IMR-90 (cell line): ENCODE measurements around the gene SERPINF2. TPM values are rescaled to one million over a fixed set of nuclear protein-coding genes. Genes with fewer than 3 reads are reported as not detected.

Source experiments
- ATAC-seq: fragments of 200-7000 bp; cut with Tn5 transposase; 2 replicates; pipeline ENCODE4 v1.9.1; 2020; ENCODE audit warnings: low read depth, mild to moderate bottlenecking, moderate library complexity
- BruUV-seq: library from RNA; stranded (reverse); fragments of 400-500 nt; replicated peaks from 2 replicates; lab custom pipeline; 2021; lab: Mats Ljungman, UMichigan
- CTCF ChIA-PET: fragments of 300-600 bp; formaldehyde crosslinking; extraction: SDS; loops from one replicate; lab custom pipeline; 2021; ENCODE audit warnings: antibody characterized with exemption; lab: Yijun Ruan, JAX
- POLR2A ChIA-PET: fragments of 300-600 bp; sonication (Branson Sonifier 250); formaldehyde crosslinking; loops from one replicate; lab custom pipeline; 2022; ENCODE audit warnings: antibody characterized with exemption; ENCODE audit not compliant: unreplicated experiment; lab: Charles Lee
- DNase-seq: peaks from one replicate; pipeline ENCODE4 v3.0.0; 2013
- H2AFZ ChIP-seq: replicated peaks from 2 replicates; pipeline ENCODE3; 2013; ENCODE audit warnings: low read length, mild to moderate bottlenecking; ENCODE audit not compliant: poor library complexity
- H2AK5ac ChIP-seq: 2 replicates; pipeline ENCODE4 v1.6.1; 2013; ENCODE audit warnings: low read depth, low read length, inconsistent platforms
- H2AK9ac ChIP-seq: replicated peaks from 2 replicates; pipeline ENCODE3; 2013; ENCODE audit warnings: mild to moderate bottlenecking, low read depth, low read length, moderate library complexity; ENCODE audit not compliant: poor library complexity
- H2BK120ac ChIP-seq: 2 replicates; pipeline ENCODE4 v1.6.1; 2013; ENCODE audit warnings: low read depth, low read length, inconsistent platforms
- H2BK15ac ChIP-seq: 3 replicates; pipeline ENCODE4 v1.6.1; 2013; ENCODE audit warnings: low read depth, low read length, inconsistent platforms
- H2BK20ac ChIP-seq: 2 replicates; pipeline ENCODE4 v1.6.1; 2013; ENCODE audit warnings: low read depth, mild to moderate bottlenecking, inconsistent platforms, low read length, moderate library complexity
- H2BK5ac ChIP-seq: 2 replicates; pipeline ENCODE4 v1.6.1; 2013; ENCODE audit warnings: mild to moderate bottlenecking, low read depth, low read length, inconsistent platforms; ENCODE audit not compliant: poor library complexity, severe bottlenecking
- H3K14ac ChIP-seq: replicated peaks from 2 replicates; pipeline ENCODE4 v1.6.1; 2013; ENCODE audit warnings: low read depth, low read length, inconsistent platforms
- H3K18ac ChIP-seq: 2 replicates; pipeline ENCODE4 v1.6.1; 2013; ENCODE audit warnings: low read depth, low read length, control low read depth
- H3K23ac ChIP-seq: 2 replicates; pipeline ENCODE4 v1.6.1; 2013; ENCODE audit warnings: low read depth, low read length, inconsistent platforms
- H3K27ac ChIP-seq: 2 replicates; pipeline ENCODE4 v1.5.1; 2013; ENCODE audit warnings: mild to moderate bottlenecking, control low read depth, low read length; ENCODE audit not compliant: insufficient read depth
- H3K27me3 ChIP-seq: 2 replicates; pipeline ENCODE4 v1.6.1; 2013; ENCODE audit warnings: low read length; ENCODE audit not compliant: control insufficient read depth, insufficient read depth
- H3K36me3 ChIP-seq: 2 replicates; pipeline ENCODE4 v1.6.1; 2013; ENCODE audit warnings: low read length, mixed read lengths; ENCODE audit not compliant: control insufficient read depth, insufficient read depth
- H3K4ac ChIP-seq: 2 replicates; pipeline ENCODE4 v1.6.1; 2013; ENCODE audit warnings: low read depth, low read length, inconsistent platforms
- H3K4me1 ChIP-seq: 2 replicates; pipeline ENCODE4 v1.6.1; 2013; ENCODE audit warnings: low read length, mixed read lengths; ENCODE audit not compliant: control insufficient read depth, insufficient read depth
- H3K4me2 ChIP-seq: 2 replicates; pipeline ENCODE4 v1.6.1; 2013; ENCODE audit warnings: low read depth, mild to moderate bottlenecking, control low read depth, low read length, moderate library complexity
- H3K4me3 ChIP-seq: 2 replicates; pipeline ENCODE4 v1.5.1; 2013; ENCODE audit warnings: low read depth, mild to moderate bottlenecking, control low read depth, low read length, moderate library complexity; ENCODE audit not compliant: insufficient read depth
- H3K56ac ChIP-seq: 2 replicates; pipeline ENCODE4 v1.6.1; 2013; ENCODE audit warnings: low read length, inconsistent platforms; ENCODE audit not compliant: insufficient read depth; ENCODE audit errors: extremely low read depth
- H3K79me1 ChIP-seq, 2 experiments: 2 replicates each; pipeline ENCODE4 v1.6.1; 2013; ENCODE audit warnings: low read length in 2 of 2, inconsistent platforms in 1 of 2, low read depth in 1 of 2
- H3K9ac ChIP-seq: 2 replicates; pipeline ENCODE4 v1.6.1; 2013; ENCODE audit warnings: low read depth, low read length, control low read depth
- H3K9me1 ChIP-seq: 2 replicates; pipeline ENCODE4 v1.6.1; 2013; ENCODE audit warnings: low read length, inconsistent platforms; ENCODE audit not compliant: insufficient read depth
- H3K9me3 ChIP-seq: 2 replicates; pipeline ENCODE4 v1.6.1; 2013; ENCODE audit warnings: low read length; ENCODE audit not compliant: control insufficient read depth, insufficient read depth
- H4K20me1 ChIP-seq: 2 replicates; pipeline ENCODE4 v1.6.1; 2013; ENCODE audit warnings: low read length, inconsistent platforms; ENCODE audit not compliant: insufficient read depth
- H4K5ac ChIP-seq: 2 replicates; pipeline ENCODE4 v1.6.1; 2013; ENCODE audit warnings: mild to moderate bottlenecking, low read depth, low read length, control low read depth
- H4K8ac ChIP-seq, 2 experiments: 2 replicates each; pipeline ENCODE4 v1.6.1; 2013; ENCODE audit warnings: low read depth in 2 of 2, low read length in 2 of 2, control low read depth in 1 of 2, inconsistent platforms in 1 of 2
- H4K91ac ChIP-seq: 2 replicates; pipeline ENCODE4 v1.6.1; 2013; ENCODE audit warnings: low read depth, low read length, inconsistent platforms; ENCODE audit not compliant: insufficient read depth
- BHLHE40 ChIP-seq: fragments of 150-350 bp; IDR thresholded peaks from 2 replicates; pipeline ENCODE4 v1.6.1; 2016; ENCODE audit warnings: mild to moderate bottlenecking, low read depth, low read length
- CHD1 ChIP-seq: IDR thresholded peaks from 2 replicates; pipeline ENCODE4 v1.6.1; 2012; ENCODE audit warnings: low read depth, low read length, improper control_type of control experiment
- CTCF ChIP-seq: conservative IDR thresholded peaks from 2 replicates; pipeline ENCODE4 v1.5.1; 2012; ENCODE audit warnings: mild to moderate bottlenecking, low read depth, low read length, improper control_type of control experiment
- MAZ ChIP-seq: IDR thresholded peaks from 2 replicates; pipeline ENCODE4 v1.6.1; 2012; ENCODE audit warnings: low read depth, mild to moderate bottlenecking, low read length, improper control_type of control experiment, moderate library complexity, borderline replicate concordance
- MXI1 ChIP-seq: IDR thresholded peaks from 2 replicates; pipeline ENCODE4 v1.6.1; 2012; ENCODE audit warnings: low read depth, mild to moderate bottlenecking, low read length, moderate library complexity, borderline replicate concordance
- WGBS, 2 experiments: methylation state at CpG; one replicate each; pipeline versions ENCODE4 v1.1.5 to v1.1.7; 2013; ENCODE audit warnings: missing lambda C conversion rate in 2 of 2; ENCODE audit not compliant: insufficient read length in 1 of 2; ENCODE audit errors: extremely low coverage in 2 of 2; 5-methylcytosine and 5-hydroxymethylcytosine counted together
- dilution Hi-C: fragments of 300-500 bp; cut with HindIII; formaldehyde crosslinking; loops from one replicate; pipeline ENCODE4 v1.14.3; 2018; ENCODE audit warnings: low sequenced_read_pairs; ENCODE audit not compliant: unreplicated experiment
- in situ Hi-C: fragments of 300-500 bp; cut with MboI; formaldehyde crosslinking; loops from 3 replicates; pipeline ENCODE4 v1.14.3; 2019; ENCODE audit warnings: low sequenced_read_pairs, inconsistent platforms, mixed read lengths
- intact Hi-C: fragments of 100-400 bp; cut with micrococcal nuclease; formaldehyde crosslinking; loops from 2 replicates; pipeline ENCODE4 v1.10.0; 2022
- polyA plus RNA-seq, 3 experiments: library from polyadenylated mRNA; depleted of rRNA; stranded (reverse); fragments of >200 nt; gene quantifications; 2 replicates each; pipeline ENCODE4 v1.2.3, GENCODE V29; 2012; ENCODE audit warnings: low replicate concordance in 1 of 3
- total RNA-seq: library from RNA; depleted of rRNA; stranded (reverse); fragments of >200 nt; gene quantifications from 2 replicates; pipeline ENCODE4 v1.2.3, GENCODE V29; 2012

SERPINF2 gene
- total and polyA plus RNA-seq, 2 of the 4 experiments (the other 2 are of a cell fraction), result not detected

GRCh38 chr17:1779571-1780131 lies 37.0 kb downstream of the SERPINF2 start:
- no peaks in the 10 kb centered on the region for H3K9me3 ChIP-seq
- H4K91ac ChIP-seq, result peak overlapping the region; percentile 89
- peaks cover 3% of the 10 kb centered on the region for H4K20me1 ChIP-seq
- H3K4ac ChIP-seq, result peak overlapping the region; percentile 92
- H3K79me1 ChIP-seq, result peaks cover 2 to 17% of the 10 kb centered on the region in 2 experiments; a peak in 2 of 4 replicates
- H3K18ac ChIP-seq, result peak overlapping the region; percentile 87
- no peaks in the 10 kb centered on the region for H3K27me3 ChIP-seq
- H2BK20ac ChIP-seq, result peak overlapping the region; percentile 91
- CTCF ChIA-PET, result interaction anchor here (1.4 to 5.5 kb wide), 3 partner anchors 58 to 131 kb away, joined by 3 to 31 read pairs (median 3); no protein-coding TSS in a partner anchor
- peak overlapping the region; percentile 88 for H3K27ac ChIP-seq
- peaks cover 28% of the 10 kb centered on the region for H3K36me3 ChIP-seq
- ATAC-seq (peak; percentile 88), DNase-seq (peak; percentile 95)
- no TSS peak for BruUV-seq
- peak overlapping the region; percentile 80 for H3K56ac ChIP-seq
- peak overlapping the region; percentile 83 for H3K23ac ChIP-seq
- peaks cover 18% of the 10 kb centered on the region for H3K4me1 ChIP-seq
- H4K8ac ChIP-seq, result peak overlapping the region in 1 of 2 experiments; percentile 87; a peak in 2 of 4 replicates
- dilution Hi-C loops, result no loop called here
- in situ Hi-C loops, result loop anchor here (10.0 kb wide), 1 partner anchor 125 kb away; no protein-coding TSS in a partner anchor
- peak overlapping the region; percentile 68 for H3K9ac ChIP-seq
- WGBS, 2 experiments, result no CpG with 5 or more reads among the region's 8 CpGs
- peak overlapping the region; percentile 70 for H4K5ac ChIP-seq
- POLR2A ChIA-PET, result interaction anchor here (0.5 to 1.1 kb wide), 2 partner anchors 63 to 324 kb away, joined by 3 to 4 read pairs; partner anchors contain the start of gene CRK
- TF ChIP-seq MXI1, result no peak
- TF ChIP-seq MAZ, result no peak
- 0 out of 2 replicates have a peak, but pooled peaks have one; percentile 8 for TF ChIP-seq BHLHE40
- TF ChIP-seq CTCF, result no peak
- TF ChIP-seq CHD1, result no peak
- no peak overlapping the region for H2AK9ac ChIP-seq
- peak overlapping the region; percentile 79; the same call in 2 of the 3 replicates for H2BK15ac ChIP-seq
- H2AFZ ChIP-seq, result peak overlapping the region; percentile 9
- no peak overlapping the region for H3K4me3 ChIP-seq
- peak overlapping the region; percentile 93 for H3K14ac ChIP-seq
- peak overlapping the region; percentile 96 for H2BK5ac ChIP-seq
- H3K4me2 ChIP-seq, result peak overlapping the region; percentile 91
- H2BK120ac ChIP-seq, result peak overlapping the region; percentile 88
- H2AK5ac ChIP-seq, result peak overlapping the region; percentile 89
- peaks cover 8% of the 10 kb centered on the region; the same call in 1 of the 2 replicates for H3K9me1 ChIP-seq
- intact Hi-C loops, result loop anchor here (10.0 kb wide), 1 partner anchor 205 kb away; no protein-coding TSS in a partner anchor
